Loucy (cell line): ENCODE results near the gene TJP1.

Source experiments
- H2AFZ ChIP-seq: fragments of 200-600 bp; sonication (generic); 2 replicates; pipeline ENCODE4 v1.6.0; 2016; ENCODE audit warnings: antibody characterized with exemption, mild to moderate bottlenecking, low read length, moderate library complexity
- H3F3A ChIP-seq: fragments of 200-600 bp; 2 replicates; pipeline ENCODE4 v1.6.0; 2016; ENCODE audit warnings: antibody characterized with exemption, low read depth, mild to moderate bottlenecking
- H3K27me3 ChIP-seq: fragments of 200-600 bp; sonication (generic); 2 replicates; pipeline ENCODE4 v1.6.1; 2014; ENCODE audit warnings: low read length, mild to moderate bottlenecking; ENCODE audit not compliant: insufficient read depth, poor library complexity, severe bottlenecking
- H3K36me3 ChIP-seq: fragments of 200-600 bp; sonication (generic); 2 replicates; pipeline ENCODE4 v1.6.1; 2016; ENCODE audit warnings: low read length; ENCODE audit not compliant: insufficient read depth
- H3K4me1 ChIP-seq: fragments of 200-600 bp; sonication (generic); 2 replicates; pipeline ENCODE4 v1.5.1; 2014; ENCODE audit warnings: low read length, mild to moderate bottlenecking; ENCODE audit not compliant: insufficient read depth, poor library complexity, severe bottlenecking
- H3K4me2 ChIP-seq: fragments of 200-600 bp; sonication (generic); 2 replicates; pipeline ENCODE4 v1.6.0; 2014; ENCODE audit warnings: antibody characterized with exemption, low read length, low read depth, mild to moderate bottlenecking; ENCODE audit not compliant: poor library complexity, severe bottlenecking
- H3K4me3 ChIP-seq: fragments of 200-600 bp; sonication (generic); 2 replicates; pipeline ENCODE4 v1.5.1; 2014; ENCODE audit warnings: low read length, mild to moderate bottlenecking, mixed read lengths; ENCODE audit not compliant: poor library complexity, severe bottlenecking
- H3K79me2 ChIP-seq: fragments of 200-600 bp; sonication (generic); 2 replicates; pipeline ENCODE4 v1.6.1; 2014; ENCODE audit warnings: low read length; ENCODE audit not compliant: insufficient read depth
- H3K9ac ChIP-seq: fragments of 200-600 bp; sonication (generic); 2 replicates; pipeline ENCODE4 v1.6.0; 2014; ENCODE audit warnings: mild to moderate bottlenecking, low read depth, low read length, moderate library complexity; ENCODE audit not compliant: poor library complexity, severe bottlenecking
- H3K9me2 ChIP-seq: fragments of 200-600 bp; sonication (generic); replicated peaks from 2 replicates; pipeline ENCODE4 v1.6.1; 2016; ENCODE audit warnings: low read depth, low read length, mixed read lengths
- H3K9me3 ChIP-seq: fragments of 200-600 bp; sonication (generic); 2 replicates; pipeline ENCODE4 v1.6.1; 2014; ENCODE audit warnings: mild to moderate bottlenecking, antibody characterized with exemption, low read length, low read depth; ENCODE audit not compliant: insufficient read depth
- H4K20me1 ChIP-seq: fragments of 200-600 bp; sonication (generic); 2 replicates; pipeline ENCODE4 v1.6.0; 2014; ENCODE audit warnings: antibody characterized with exemption, low read length, mild to moderate bottlenecking; ENCODE audit not compliant: insufficient read depth, poor library complexity, severe bottlenecking
- CTCF ChIP-seq: fragments of 200-600 bp; sonication (generic); conservative IDR thresholded peaks from 2 replicates; pipeline ENCODE4 v1.5.1; 2014; ENCODE audit warnings: mild to moderate bottlenecking, antibody characterized with exemption, low read length
- EZH2phosphoT487 ChIP-seq: fragments of 200-600 bp; IDR thresholded peaks from 2 replicates; pipeline ENCODE4 v1.6.1; 2018; ENCODE audit warnings: antibody characterized with exemption, mild to moderate bottlenecking, moderate library complexity, borderline replicate concordance

TJP1 gene

GRCh38 chr15:29822100-29822683 lies at the start of gene TJP1:
TJP1 (minus strand) TSS chr15:29822468; CDS start chr15:29822028, 440 bp downstream.
- Histone ChIP-seq H3K79me2 (no peaks in the 10 kb centered on the region), H2AFZ (no peak within 1 kb of the TSS), H3K4me2 (no peak within 1 kb of the TSS), H3K9ac (no peak within 1 kb of the TSS), H3K36me3 (no peaks in the 10 kb centered on the region), H3K9me2 (no peaks in the 10 kb centered on the region), H3K4me1 (no peaks in the 10 kb centered on the region), H3K4me3 (no peak within 1 kb of the TSS), H3K9me3 (no peaks in the 10 kb centered on the region), H3F3A (no peaks in the 10 kb centered on the region), H3K27me3 (peaks cover 73% of the 10 kb centered on the region), H4K20me1 (no peaks in the 10 kb centered on the region)
- TF ChIP-seq EZH2phosphoT487: no peak
- TF ChIP-seq CTCF: no peak

- Histone ChIP-seq H3K4me1 (no peaks in the 10 kb centered on the region), H3K9me2 (no peaks in the 10 kb centered on the region), H3K9ac (no peak overlapping the region), H3K9me3 (no peaks in the 10 kb centered on the region), H4K20me1 (no peaks in the 10 kb centered on the region), H3K4me2 (no peak overlapping the region), H3K36me3 (no peaks in the 10 kb centered on the region), H3F3A (no peaks in the 10 kb centered on the region), H3K27me3 (no peaks in the 10 kb centered on the region), H3K4me3 (no peak overlapping the region), H2AFZ (no peak overlapping the region), H3K79me2 (no peaks in the 10 kb centered on the region)
- no peak for TF ChIP-seq EZH2phosphoT487
- no peak for TF ChIP-seq CTCF
Observed at GRCh38 chr15:29871401-29871800, 49.1 kb upstream of the TJP1 start.

- no peak overlapping the region for H2AFZ ChIP-seq
- no peaks in the 10 kb centered on the region for H3K9me2 ChIP-seq
- no peak overlapping the region for H3K4me3 ChIP-seq
- no peak for TF ChIP-seq CTCF
- no peak for TF ChIP-seq EZH2phosphoT487
- no peaks in the 10 kb centered on the region for H3F3A ChIP-seq
- no peaks in the 10 kb centered on the region for H3K79me2 ChIP-seq
- H3K27me3 ChIP-seq: no peaks in the 10 kb centered on the region
- H4K20me1 ChIP-seq: no peaks in the 10 kb centered on the region
- no peaks in the 10 kb centered on the region for H3K9me3 ChIP-seq
- no peaks in the 10 kb centered on the region for H3K36me3 ChIP-seq
- no peak overlapping the region for H3K4me2 ChIP-seq
- H3K9ac ChIP-seq: no peak overlapping the region
- H3K4me1 ChIP-seq: no peaks in the 10 kb centered on the region
Observed at GRCh38 chr15:29870495-29871151, 48.4 kb upstream of the TJP1 start.
